GM12872 (cell line): ENCODE data around the gene DPF3.

Source experiments
- TF ChIP-seq, protein P1 (sequence below): IDR thresholded peaks from 3 replicates; pipeline ENCODE4 v1.5.1; 2011; ENCODE audit warnings: low read depth, mild to moderate bottlenecking, low read length, moderate library complexity; ENCODE audit not compliant: insufficient read depth

Gene DPF3

DNA sequence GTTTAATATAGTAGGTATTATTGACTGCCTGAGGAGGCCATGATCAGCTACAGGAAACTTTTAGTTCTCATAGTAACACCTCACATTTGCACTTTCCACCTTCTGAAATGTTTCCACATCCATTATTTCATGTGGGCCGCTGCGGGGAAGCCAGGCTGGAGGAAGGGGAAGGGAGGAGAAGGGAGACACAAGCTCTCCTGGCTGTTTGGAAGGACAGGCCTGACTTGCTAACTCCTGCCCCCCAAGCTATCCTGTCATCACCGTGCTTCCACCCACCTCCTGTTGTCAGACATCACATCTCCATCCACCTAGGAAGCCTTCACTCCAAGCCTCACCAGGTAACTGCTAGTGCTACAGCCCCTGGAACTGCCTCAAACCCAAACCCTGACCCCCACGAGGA is 9.5 kb downstream of the DPF3 start:
- TF ChIP-seq, protein P1, sequence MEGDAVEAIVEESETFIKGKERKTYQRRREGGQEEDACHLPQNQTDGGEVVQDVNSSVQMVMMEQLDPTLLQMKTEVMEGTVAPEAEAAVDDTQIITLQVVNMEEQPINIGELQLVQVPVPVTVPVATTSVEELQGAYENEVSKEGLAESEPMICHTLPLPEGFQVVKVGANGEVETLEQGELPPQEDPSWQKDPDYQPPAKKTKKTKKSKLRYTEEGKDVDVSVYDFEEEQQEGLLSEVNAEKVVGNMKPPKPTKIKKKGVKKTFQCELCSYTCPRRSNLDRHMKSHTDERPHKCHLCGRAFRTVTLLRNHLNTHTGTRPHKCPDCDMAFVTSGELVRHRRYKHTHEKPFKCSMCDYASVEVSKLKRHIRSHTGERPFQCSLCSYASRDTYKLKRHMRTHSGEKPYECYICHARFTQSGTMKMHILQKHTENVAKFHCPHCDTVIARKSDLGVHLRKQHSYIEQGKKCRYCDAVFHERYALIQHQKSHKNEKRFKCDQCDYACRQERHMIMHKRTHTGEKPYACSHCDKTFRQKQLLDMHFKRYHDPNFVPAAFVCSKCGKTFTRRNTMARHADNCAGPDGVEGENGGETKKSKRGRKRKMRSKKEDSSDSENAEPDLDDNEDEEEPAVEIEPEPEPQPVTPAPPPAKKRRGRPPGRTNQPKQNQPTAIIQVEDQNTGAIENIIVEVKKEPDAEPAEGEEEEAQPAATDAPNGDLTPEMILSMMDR: no peak

DNA sequence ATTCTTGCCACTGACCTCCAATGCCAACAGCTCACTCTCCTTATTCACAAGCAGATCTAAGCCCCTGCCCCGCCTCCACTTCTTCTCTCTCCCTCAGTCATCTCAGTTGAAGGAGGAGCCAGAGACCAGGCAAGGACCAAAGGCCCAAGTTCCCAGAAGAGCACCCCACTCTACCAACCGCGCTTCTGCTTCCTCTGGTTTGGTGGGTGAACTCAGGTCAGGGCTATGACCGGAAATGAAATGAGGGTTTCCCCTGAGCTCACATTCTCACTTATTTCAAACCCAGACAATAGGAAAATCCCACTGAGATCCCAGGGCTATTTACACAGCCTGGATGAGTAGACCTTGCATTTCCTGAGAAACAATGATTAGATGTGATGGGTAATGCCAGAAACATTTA is 9.9 kb downstream of the DPF3 start:
- TF ChIP-seq, protein P1: no peak

DNA sequence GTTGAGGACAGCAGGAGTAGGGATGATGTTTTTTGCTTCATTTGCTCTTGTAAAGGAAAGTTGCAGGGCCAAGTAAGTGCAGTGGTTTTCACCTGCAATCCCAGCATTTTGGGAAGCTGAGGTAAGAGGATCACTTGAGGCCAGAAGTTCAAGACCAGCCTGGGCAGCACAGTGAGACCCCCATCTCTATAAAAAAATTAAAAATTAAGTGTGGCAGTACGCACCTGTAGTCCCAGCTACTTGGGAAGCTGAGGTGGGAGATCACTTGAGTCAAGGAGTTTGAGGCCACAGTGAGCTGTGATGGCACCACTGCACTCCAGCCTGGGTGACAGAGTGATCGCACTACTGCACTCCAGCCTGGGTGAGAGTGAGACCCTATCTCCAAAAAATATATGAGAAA is 10.8 kb downstream of the DPF3 start:
- TF ChIP-seq, protein P1: no peak

GRCh38 chr14:72882463-72882862 is 11.4 kb downstream of the DPF3 start:
- TF ChIP-seq, protein P1: no peak

DNA sequence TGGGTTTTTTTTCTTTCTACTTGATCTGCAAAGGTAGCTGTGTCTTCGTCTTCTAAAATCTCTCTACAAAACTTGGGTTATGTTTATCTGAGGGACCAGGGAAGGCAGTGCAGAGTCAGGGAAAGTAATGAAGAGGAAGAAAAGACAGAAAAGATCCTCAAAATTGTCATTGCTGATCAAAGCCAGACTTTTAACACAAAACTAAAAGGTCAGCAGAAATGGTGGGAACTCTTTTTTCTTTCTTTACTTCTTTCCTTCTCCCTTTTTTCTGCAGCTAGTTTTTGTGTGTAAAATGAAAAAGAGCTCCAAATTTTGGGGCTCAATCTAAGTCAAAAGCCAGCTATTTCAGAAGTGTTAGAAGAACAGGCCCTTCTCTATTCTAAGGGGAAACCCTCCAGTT is 11.9 kb downstream of the DPF3 start:
- TF ChIP-seq, protein P1: no peak

DNA sequence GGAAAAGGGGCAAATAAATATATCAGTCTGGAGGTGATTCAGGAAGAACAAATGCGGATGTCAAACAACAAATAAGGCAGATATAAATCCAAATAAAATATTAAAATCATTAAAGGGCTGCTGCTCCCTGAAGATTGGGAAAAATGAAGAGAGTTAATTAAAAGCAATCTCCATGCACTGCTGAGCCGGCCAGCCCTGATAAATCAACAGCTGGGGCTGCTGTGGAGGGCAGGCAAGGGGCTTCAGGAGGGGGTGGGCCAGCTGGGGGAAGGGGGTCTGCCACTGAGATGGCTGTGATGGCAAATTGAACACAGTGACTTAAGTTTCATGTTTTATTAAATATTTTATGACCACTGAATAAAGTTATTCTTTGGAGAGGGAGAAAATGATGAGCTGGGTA is 12.4 kb downstream of the DPF3 start:
- TF ChIP-seq, protein P1: no peak

- TF ChIP-seq, protein P1: no peak
These were observed 13.1 kb downstream of the DPF3 start for GRCh38 chr14:72880820-72881219.

GRCh38 chr14:72880164-72880563 is 13.7 kb downstream of the DPF3 start:
- TF ChIP-seq, protein P1: no peak
